Ishikawa (cell line): ENCODE data around the gene SFT2D1.

Experiments used
- CEBPB ChIP-seq: IDR thresholded peaks from 2 replicates; pipeline ENCODE4 v1.6.1; 2012
- CREB1 ChIP-seq: IDR thresholded peaks from 2 replicates; pipeline ENCODE4 v1.6.1; 2012; ENCODE audit warnings: low read depth
- EGR1 ChIP-seq: IDR thresholded peaks from 2 replicates; pipeline ENCODE4 v1.6.1; 2012
- EP300 ChIP-seq: IDR thresholded peaks from 2 replicates; pipeline ENCODE4 v1.6.1; 2012; ENCODE audit warnings: borderline replicate concordance
- FOXM1 ChIP-seq: IDR thresholded peaks from 2 replicates; pipeline ENCODE4 v1.6.1; 2012; ENCODE audit warnings: low read depth, borderline replicate concordance
- MAX ChIP-seq: IDR thresholded peaks from 2 replicates; pipeline ENCODE4 v1.6.1; 2012
- NFIC ChIP-seq: IDR thresholded peaks from 2 replicates; pipeline ENCODE4 v1.6.1; 2012
- RAD21 ChIP-seq: IDR thresholded peaks from 2 replicates; pipeline ENCODE4 v1.6.1; 2012; ENCODE audit warnings: low read depth
- REST ChIP-seq: IDR thresholded peaks from 2 replicates; pipeline ENCODE4 v1.6.1; 2012; ENCODE audit warnings: low read depth, mild to moderate bottlenecking
- TAF1 ChIP-seq: IDR thresholded peaks from 2 replicates; pipeline ENCODE4 v1.6.1; 2012; ENCODE audit warnings: low read depth, mild to moderate bottlenecking
- TCF12 ChIP-seq: IDR thresholded peaks from 2 replicates; pipeline ENCODE4 v1.6.1; 2012; ENCODE audit warnings: low read depth
- TEAD4 ChIP-seq: IDR thresholded peaks from 2 replicates; pipeline ENCODE4 v1.6.1; 2012
- USF1 ChIP-seq: IDR thresholded peaks from 2 replicates; pipeline ENCODE4 v1.6.1; 2012
- YY1 ChIP-seq: IDR thresholded peaks from 2 replicates; pipeline ENCODE4 v1.6.1; 2012; ENCODE audit warnings: low read depth
- ZBTB7A ChIP-seq: IDR thresholded peaks from 2 replicates; pipeline ENCODE4 v1.6.1; 2012; ENCODE audit warnings: low read depth

SFT2D1 gene

GRCh38 chr6:166375013-166375412 is 32.7 kb upstream of the SFT2D1 start:
- TF ChIP-seq FOXM1, result no peak
- no peak for TF ChIP-seq YY1
- TF ChIP-seq TEAD4, result no peak
- TF ChIP-seq CREB1, result no peak
- TF ChIP-seq RAD21, result no peak
- TF ChIP-seq EGR1, result no peak

GRCh38 chr6:166370489-166370888 is 28.1 kb upstream of the SFT2D1 start:
- TF ChIP-seq ZBTB7A (no peak), YY1 (no peak), CREB1 (no peak), TCF12 (no peak), FOXM1 (no peak), CEBPB (no peak), RAD21 (no peak), EP300 (no peak), MAX (no peak), EGR1 (no peak), USF1 (no peak), TAF1 (no peak), NFIC (no peak), TEAD4 (no peak), REST (no peak)

GRCh38 chr6:166369782-166370181 is 27.4 kb upstream of the SFT2D1 start:
- TF ChIP-seq EGR1 (no peak), TCF12 (no peak), REST (no peak), USF1 (no peak), NFIC (no peak), TEAD4 (no peak), YY1 (no peak), RAD21 (no peak), CREB1 (no peak), CEBPB (no peak), TAF1 (no peak), EP300 (no peak)

GRCh38 chr6:166366921-166367320 is 24.6 kb upstream of the SFT2D1 start:
- TF ChIP-seq TEAD4 (no peak), TCF12 (no peak)

GRCh38 chr6:166365806-166366205 is 23.5 kb upstream of the SFT2D1 start:
- no peak for TF ChIP-seq YY1
- TF ChIP-seq FOXM1, result no peak
- TF ChIP-seq ZBTB7A, result no peak
- no peak for TF ChIP-seq TAF1
- no peak for TF ChIP-seq MAX
- no peak for TF ChIP-seq CREB1
- TF ChIP-seq TEAD4, result no peak
- no peak for TF ChIP-seq CEBPB
- no peak for TF ChIP-seq RAD21
- no peak for TF ChIP-seq USF1
- no peak for TF ChIP-seq EP300
- TF ChIP-seq TCF12, result no peak
- TF ChIP-seq REST, result no peak
- no peak for TF ChIP-seq EGR1
- no peak for TF ChIP-seq NFIC
